ENCODE results near the gene WDR1. TPM values are rescaled to one million over a fixed set of nuclear protein-coding genes. Genes with fewer than 3 reads are reported as not detected.

The WDR1 gene
- total RNA-seq, 1 experiment from 2014 or later = 227 TPM

GRCh38 chr4:10114147-10114546 lies 2.5 kb downstream of the WDR1 start:
- intact Hi-C loops (cut with micrococcal nuclease; ENCODE audit: unreplicated experiment) = no loop called here
- Histone ChIP-seq H3K27me3 (replicated peaks; ENCODE audit: insufficient read depth, low read depth, low read length, poor library complexity) (no peaks in the 10 kb centered on the region), H3K4me3 (ENCODE audit: low read depth, low read length, poor library complexity, severe bottlenecking) (no peak overlapping the region), H3K27ac (ENCODE audit: low read depth, low read length, poor library complexity, severe bottlenecking) (no peak overlapping the region), H3K36me3 (ENCODE audit: insufficient read depth, low read length, poor library complexity, severe bottlenecking) (peaks cover 40% of the 10 kb centered on the region), H3K9me3 (ENCODE audit: low read depth, low read length, poor library complexity, severe bottlenecking) (no peaks in the 10 kb centered on the region), H3K4me1 (ENCODE audit: insufficient read depth, low read length, poor library complexity, severe bottlenecking) (peaks cover 8% of the 10 kb centered on the region)
- DNase-seq (ENCODE audit: low spot score) = no peak
- no TSS peak for BruUV-seq (replicated peaks)
- TF ChIP-seq EZH2 (IDR thresholded peaks at IDR 0.05; ENCODE audit: borderline replicate concordance, low read depth, low read length, poor library complexity, severe bottlenecking) (no peak), CTCF (conservative IDR thresholded peaks at IDR 0.05; ENCODE audit: low read depth, low read length) (no peak)
- CTCF ChIA-PET = no interaction called here
- POLR2A ChIA-PET (ENCODE audit: low non-redundant PET) = no interaction called here

GRCh38 chr4:10113362-10114047 lies 3.1 kb downstream of the WDR1 start:
- ChIA-PET POLR2A (ENCODE audit: low non-redundant PET) (no interaction called here), CTCF (no interaction called here)
- intact Hi-C loops (cut with micrococcal nuclease; ENCODE audit: unreplicated experiment) = no loop called here
- no peak for DNase-seq (ENCODE audit: low spot score)
- BruUV-seq (replicated peaks) = no TSS peak
- Histone ChIP-seq H3K4me1 (ENCODE audit: insufficient read depth, low read length, poor library complexity, severe bottlenecking) (peaks cover 8% of the 10 kb centered on the region), H3K27me3 (replicated peaks; ENCODE audit: insufficient read depth, low read depth, low read length, poor library complexity) (no peaks in the 10 kb centered on the region), H3K9me3 (ENCODE audit: low read depth, low read length, poor library complexity, severe bottlenecking) (no peaks in the 10 kb centered on the region), H3K27ac (ENCODE audit: low read depth, low read length, poor library complexity, severe bottlenecking) (no peak overlapping the region), H3K36me3 (ENCODE audit: insufficient read depth, low read length, poor library complexity, severe bottlenecking) (peaks cover 40% of the 10 kb centered on the region), H3K4me3 (ENCODE audit: low read depth, low read length, poor library complexity, severe bottlenecking) (no peak overlapping the region)
- no peak for TF ChIP-seq CTCF (conservative IDR thresholded peaks at IDR 0.05; ENCODE audit: low read depth, low read length)
- TF ChIP-seq EZH2 (IDR thresholded peaks at IDR 0.05; ENCODE audit: borderline replicate concordance, low read depth, low read length, poor library complexity, severe bottlenecking) = no peak

- intact Hi-C loops (cut with micrococcal nuclease; ENCODE audit: unreplicated experiment) = no loop called here
Observed at GRCh38 chr4:10112658-10113284, 3.8 kb downstream of the WDR1 start.

More at GRCh38 chr4:10112658-10113284, 3.8 kb downstream of the WDR1 start:
- TF ChIP-seq CTCF (conservative IDR thresholded peaks at IDR 0.05; ENCODE audit: low read depth, low read length) (no peak), EZH2 (IDR thresholded peaks at IDR 0.05; ENCODE audit: borderline replicate concordance, low read depth, low read length, poor library complexity, severe bottlenecking) (no peak)
- H3K4me3 ChIP-seq (ENCODE audit: low read depth, low read length, poor library complexity, severe bottlenecking) = no peak overlapping the region
- H3K27me3 ChIP-seq (replicated peaks; ENCODE audit: insufficient read depth, low read depth, low read length, poor library complexity) = no peaks in the 10 kb centered on the region
- DNase-seq (ENCODE audit: low spot score) = no peak
- peaks cover 46% of the 10 kb centered on the region for H3K36me3 ChIP-seq (ENCODE audit: insufficient read depth, low read length, poor library complexity, severe bottlenecking)
- POLR2A ChIA-PET (ENCODE audit: low non-redundant PET) = no interaction called here
- no peaks in the 10 kb centered on the region for H3K9me3 ChIP-seq (ENCODE audit: low read depth, low read length, poor library complexity, severe bottlenecking)
- CTCF ChIA-PET = no interaction called here
- no peak overlapping the region for H3K27ac ChIP-seq (ENCODE audit: low read depth, low read length, poor library complexity, severe bottlenecking)
- BruUV-seq (replicated peaks) = no TSS peak
- peaks cover 8% of the 10 kb centered on the region for H3K4me1 ChIP-seq (ENCODE audit: insufficient read depth, low read length, poor library complexity, severe bottlenecking)
